Cardiac septum (tissue), 1 donor: ENCODE data around the gene PLIN3. TPM values are rescaled to one million over a fixed set of nuclear protein-coding genes. Genes with fewer than 3 reads are reported as not detected.
A peak's percentile ranks its signal among the peaks of the same experiment; 100 is the strongest.
"Not testable (repeated sequence)": the region's sequence is repeated elsewhere in the genome, so short reads cannot be mapped to it uniquely, and the experiment has no call there.

Experiments
- DNase-seq: peaks from one replicate; pipeline ENCODE4 v3.0.0-alpha.2; 2020; ENCODE audit warnings: low spot score
- intact Hi-C: fragments of 100-400 bp; cut with DNase I; formaldehyde crosslinking; loops from one replicate; pipeline ENCODE4 v1.14.0; 2022
- total RNA-seq: library from RNA; stranded (reverse); fragmentation: NEBNext Ultra II Directional; extraction: Animal tissue kit (Norgen Biotek cat#: 25700); gene quantifications from one replicate; pipeline ENCODE4 v1.2.1, GENCODE V29; 2021
- donor health status: DM: no; HTN: no; CAD: no.

The PLIN3 gene
- total RNA-seq, 1 donor from 2014 or later, result 21.7 TPM

DNA sequence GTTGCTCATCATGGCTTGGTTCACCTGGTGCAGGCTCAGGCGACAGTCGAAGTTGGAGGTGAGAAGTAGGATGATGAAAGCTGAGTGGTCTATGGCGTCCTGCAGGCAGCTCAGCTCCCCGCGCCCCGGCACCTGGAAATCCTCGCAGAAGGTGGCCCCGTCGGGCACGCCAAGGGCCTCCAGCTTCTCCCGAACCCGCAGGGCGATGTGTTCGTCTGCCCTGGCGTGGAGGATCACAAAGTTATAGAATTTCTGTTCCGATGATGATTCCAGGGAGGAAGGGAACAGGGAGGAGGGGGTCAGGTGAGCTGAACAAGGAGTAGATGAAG, 50.6 kb downstream of the PLIN3 start:
- intact Hi-C loops, result no loop called here
- no peak for DNase-seq

DNA sequence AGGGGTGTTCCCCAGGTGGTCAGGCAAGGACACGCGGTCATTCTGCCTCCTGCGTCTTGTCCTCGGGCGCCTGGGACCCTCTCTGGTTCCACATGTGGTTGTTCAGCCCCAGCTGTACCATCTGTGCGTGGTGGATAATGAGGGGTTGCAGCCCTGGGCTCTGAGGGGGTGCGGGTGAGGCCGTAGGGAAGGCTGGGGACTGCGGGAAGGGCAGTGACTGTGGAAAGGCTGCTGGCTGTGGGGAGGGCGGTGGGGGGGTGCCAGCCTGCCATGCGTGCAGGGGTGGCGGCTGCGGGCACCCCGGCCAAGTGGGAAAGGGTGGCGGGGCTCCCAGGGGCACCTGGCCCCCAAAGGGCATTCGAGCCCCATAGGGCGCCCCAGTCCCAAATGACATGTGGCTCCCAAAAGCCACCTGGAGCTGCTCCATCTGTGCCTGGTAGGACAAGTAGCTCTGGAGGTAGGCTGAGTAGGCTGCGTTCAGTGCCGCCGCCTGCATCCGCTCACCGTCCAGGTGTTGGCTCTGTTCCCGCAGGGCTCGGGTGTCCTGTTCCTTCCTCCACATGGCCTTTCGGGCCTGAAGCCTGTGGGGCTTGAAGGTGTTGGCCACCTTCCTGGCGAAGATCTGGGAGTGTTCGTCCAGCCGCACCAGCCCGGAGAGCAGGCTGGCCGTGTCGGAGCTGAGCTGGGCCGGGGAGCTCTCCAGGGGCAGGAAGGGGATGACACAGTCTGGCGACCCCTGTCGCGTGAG, 51.1 kb downstream of the PLIN3 start:
- intact Hi-C loops, result no loop called here
- no peak for DNase-seq

DNA sequence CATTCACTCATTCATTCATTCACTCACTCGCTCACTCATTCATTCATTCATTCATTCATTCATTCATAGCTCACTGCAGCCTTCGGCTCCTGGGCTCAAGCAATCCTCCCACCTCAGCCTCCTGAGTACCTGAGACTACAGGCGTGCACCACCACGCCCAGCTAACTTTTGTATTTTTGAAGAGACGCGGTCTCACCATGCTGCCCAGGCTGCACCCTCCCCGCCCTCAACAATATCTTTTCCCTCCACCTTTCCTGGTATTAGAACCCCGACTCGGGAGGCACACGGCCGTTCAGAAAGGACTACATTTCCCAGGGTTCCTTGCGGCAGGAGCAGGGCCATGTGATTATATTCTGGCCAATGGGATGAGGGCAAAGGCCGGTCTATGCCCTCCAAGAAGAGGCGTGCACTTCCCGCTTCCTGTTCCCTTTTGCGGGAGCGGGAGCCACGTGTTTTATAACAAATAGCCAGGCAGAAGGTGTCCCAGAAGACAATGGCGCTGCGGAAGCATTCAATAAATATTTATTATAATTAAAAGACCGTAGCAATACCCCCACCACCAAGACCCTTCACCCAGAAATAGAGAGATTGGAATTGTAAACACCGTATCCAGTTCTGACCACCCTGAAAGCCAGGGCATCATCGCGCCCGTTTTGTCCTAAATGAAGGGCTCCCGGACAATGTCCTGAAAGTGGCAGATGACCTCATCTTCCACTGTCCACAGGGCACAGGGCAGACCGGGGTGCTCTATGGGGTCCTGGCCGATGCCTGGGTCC, 51.9 kb downstream of the PLIN3 start:
- DNase-seq, result peak; percentile 94
- intact Hi-C loops, result no loop called here

DNA sequence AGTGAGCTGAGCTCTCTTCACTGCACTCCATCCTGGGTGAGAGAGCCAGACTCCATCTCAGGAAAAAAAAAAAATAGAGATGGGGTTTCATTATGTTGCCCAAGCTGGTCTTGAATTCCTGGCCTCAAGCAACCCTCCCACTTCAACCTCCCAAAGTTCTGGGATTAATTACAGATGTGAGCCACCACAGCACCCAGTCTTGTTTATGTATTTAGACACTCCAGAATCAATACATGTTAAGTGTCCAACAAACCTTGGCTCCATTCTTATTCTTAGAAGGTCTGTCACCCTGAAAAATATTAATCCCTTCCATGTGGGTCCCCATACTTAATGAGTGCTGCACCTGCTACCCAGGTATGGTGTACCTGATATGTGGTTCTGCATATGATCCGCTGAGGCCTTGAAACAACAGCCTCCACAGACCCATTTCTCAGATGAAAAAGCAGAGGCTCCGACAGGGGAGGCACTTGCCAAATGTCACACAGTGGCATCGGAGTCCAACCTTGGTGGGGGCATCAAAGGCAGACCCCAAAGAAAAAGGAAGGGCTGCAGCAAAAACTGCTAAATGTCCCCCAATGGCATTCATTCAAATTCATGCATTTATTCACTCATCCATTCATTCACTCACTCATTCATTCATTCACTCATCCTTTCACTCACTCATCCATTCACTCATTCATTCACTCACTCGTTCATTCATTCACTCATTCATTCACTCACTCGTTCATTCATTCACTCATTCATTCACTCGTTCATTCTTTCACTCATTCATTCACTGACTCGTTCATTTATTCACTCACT, 52.6 kb downstream of the PLIN3 start:
- intact Hi-C loops, result loop anchor here (5.0 kb wide), 2 partner anchors 52 to 97 kb away; partner anchors contain the start of gene PLIN3
- DNase-seq, result no peak

DNA sequence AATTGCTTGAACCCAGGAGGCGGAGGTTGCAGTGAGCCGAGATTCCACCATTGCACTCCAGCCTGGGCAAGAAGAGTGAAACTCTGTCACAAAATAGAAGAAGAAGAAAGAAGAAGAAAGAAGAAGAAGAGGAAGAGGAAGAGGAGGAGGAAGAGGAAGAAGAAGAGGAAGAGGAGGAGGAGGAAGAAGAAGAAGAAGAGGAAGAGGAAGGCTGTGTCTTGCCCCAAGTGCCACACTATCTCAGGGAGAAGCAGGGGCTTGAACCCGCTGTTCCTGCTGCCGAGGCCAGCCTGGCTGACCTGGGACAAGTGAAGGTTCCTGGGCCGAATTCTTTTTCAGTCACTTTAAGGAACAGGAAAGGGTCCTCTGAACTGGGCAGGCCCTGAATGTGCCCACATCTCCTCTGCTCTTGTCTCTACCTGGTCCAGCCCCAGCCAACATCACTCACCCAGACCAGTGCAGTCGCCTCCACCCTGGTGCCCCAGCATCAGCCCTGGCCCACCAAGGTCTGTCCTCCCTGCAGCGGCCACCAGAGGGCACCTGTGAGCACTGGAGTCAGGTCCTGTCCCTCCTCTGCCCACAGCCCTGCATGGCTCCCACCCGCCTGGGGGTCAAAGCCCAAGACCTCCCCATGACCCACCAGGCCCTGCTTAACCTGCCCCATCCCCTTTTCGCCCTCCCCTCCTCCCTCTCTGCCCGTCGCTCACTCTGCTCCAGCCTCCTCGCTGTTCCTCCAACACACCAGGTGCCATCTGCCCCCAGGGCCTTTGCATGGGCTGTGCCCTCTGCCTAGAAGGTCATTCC, 55.9 kb downstream of the PLIN3 start:
- peak; percentile 86 for DNase-seq
- intact Hi-C loops, result loop anchor here (2.0 to 5.0 kb wide), 3 partner anchors 56 to 219 kb away; partner anchors contain the start of gene PLIN3

DNA sequence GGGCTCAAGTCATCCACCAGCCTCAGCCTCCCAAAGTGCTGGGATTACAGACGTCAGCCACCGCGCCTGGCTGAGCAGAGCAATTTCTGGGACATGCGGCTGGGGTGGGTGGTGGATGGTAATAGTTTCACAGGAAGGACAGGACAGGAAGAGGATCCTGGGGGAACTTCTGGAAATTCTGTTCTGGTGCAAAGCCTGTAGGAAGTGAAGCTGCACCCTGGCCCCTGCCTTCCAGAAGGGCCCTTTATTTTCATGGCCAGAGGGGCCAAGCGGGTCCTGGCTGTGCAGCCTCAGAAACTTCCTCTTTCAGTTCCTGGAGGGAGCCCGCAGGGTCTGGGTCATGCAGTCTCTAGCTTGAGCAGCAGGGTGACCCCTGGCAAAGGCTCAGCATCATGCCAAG, 60.3 kb downstream of the PLIN3 start:
- DNase-seq, result no peak
- intact Hi-C loops, result no loop called here

DNA sequence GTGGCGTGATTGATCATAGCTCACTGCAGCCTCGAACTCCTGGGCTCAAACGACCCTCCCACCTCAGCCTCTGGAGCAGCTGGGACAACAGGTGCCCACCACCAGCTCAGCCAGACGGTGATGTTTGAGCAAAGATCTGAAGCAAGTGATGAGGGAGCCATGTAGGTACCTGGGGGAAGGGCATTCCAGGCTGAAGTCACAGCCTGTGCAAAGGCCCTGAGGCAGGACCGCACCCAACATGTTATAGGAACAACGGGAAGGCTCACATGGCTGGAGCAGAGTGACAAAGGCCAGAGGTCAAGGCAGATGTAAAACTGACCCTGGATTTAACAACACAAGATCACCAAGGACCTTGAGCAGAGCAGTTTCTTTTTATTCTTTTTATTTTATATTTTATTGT, 61.1 kb downstream of the PLIN3 start:
- intact Hi-C loops, result no loop called here
- DNase-seq, result no peak

DNA sequence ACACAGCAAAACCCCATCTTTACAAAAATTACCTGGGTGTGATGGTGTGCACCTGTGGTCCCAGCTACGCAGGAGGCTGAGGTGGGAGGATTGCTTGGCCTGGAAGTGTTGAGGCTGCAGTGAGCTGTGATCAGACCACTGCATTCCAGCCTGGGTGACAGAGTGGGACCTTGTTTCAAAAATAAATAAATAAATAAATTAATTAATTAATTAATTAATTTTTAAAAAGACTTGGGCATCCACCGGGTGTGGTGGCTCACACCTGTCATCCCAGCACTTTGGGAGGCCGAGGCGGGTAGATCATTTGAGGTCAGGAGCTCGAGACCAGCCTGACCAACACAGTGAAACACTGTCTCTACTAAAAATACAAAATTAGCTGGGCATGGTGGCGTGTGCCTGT, 62.3 kb downstream of the PLIN3 start:
- DNase-seq, intact Hi-C loops: not testable (repeated sequence)

DNA sequence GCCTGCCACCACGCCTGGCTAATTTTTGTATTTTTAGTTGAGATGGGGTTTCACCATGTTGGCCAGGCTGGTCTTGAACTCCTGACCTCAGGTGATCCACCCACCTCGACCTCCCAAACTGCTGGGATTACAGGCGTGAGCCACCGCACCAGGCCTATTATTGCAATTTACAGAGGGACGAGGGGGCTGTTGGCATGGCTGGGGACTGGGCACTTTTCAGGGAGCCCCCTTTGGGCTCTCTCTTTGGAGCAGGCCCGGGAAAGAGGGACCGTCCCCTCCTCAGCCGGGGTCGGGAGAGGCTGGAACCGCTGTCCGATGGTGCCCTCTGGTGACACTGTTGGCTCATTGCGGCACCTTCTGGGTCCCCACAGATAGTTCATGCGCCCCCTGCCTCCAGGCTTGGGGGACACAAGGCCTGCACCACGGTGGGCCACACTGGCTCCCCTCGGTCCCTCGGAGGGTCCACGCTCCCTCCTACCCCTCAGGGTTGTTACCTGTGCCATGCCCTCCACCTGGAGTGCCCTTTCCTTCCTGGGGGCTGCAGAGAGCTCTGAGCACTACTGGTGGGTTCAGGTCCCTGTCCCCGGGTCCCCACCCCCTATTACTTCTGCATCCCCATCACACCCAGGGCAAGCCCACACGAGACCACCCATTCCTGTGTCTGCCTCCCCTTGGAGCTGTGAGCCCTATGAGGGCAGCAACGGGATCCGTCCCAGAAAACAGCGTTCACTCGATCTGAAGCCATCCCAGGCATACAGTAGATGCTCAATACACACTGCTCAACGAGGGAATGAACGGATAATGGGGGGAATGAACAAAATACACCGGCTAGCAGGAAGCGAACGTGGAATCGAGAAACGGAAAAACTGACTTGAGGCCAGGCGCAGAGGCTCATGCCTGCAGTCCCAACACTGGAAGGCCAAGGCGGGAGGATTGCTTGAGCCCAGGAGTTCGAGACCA, 63.5 kb downstream of the PLIN3 start:
- intact Hi-C loops, result loop anchor here (1.0 kb wide), 1 partner anchor 71 kb away; no protein-coding TSS in a partner anchor

DNA sequence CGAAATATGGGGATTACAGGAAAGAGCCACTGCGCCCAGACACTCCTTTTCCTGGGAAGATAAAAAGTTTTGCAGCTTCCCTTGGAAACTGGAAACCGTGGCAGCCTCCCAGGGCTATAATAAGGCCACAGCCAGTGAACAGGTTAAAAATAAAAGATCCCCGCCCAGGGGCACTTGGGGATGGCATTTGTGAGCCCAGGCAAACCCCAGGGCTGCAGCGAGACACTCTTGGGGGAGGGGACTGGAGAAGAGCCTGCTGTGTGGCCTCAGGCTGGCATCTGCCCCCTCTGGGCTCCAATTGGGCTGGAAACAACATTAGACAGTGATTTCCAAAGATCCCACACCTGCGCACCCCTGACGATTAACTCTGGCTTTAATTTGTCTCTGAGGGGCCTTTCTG, 64.8 kb downstream of the PLIN3 start:
- intact Hi-C loops, result no loop called here
- DNase-seq, result peak; percentile 83

More for the DNA sequence above, 63.5 kb downstream of the PLIN3 start:
- DNase-seq, result no peak

DNA sequence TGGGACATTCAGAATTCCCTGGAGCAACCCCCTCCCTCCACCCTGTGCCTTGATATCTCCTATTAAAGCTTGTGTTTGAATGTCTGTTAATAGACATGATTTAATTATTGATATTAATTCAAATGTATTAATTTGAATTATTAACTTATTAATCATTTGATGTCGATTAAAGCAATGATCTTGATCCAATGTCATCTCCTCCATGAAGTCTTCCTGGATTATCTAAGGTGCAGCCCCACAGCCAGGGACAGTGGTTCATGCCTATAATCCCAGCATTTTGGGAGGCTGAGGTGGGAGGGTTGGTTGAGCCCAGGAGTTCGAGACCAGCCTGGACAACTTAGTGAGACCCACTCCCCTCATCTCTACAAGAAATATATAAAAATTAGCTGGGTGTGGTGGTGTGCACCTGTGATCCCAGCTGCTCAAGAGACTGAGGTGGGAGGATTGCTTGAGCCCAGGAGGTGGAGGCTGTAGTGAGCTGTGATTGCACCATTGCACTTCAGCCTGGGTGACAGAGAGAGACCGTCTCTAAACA, 66.3 kb downstream of the PLIN3 start:
- intact Hi-C loops, result no loop called here
- no peak for DNase-seq

DNA sequence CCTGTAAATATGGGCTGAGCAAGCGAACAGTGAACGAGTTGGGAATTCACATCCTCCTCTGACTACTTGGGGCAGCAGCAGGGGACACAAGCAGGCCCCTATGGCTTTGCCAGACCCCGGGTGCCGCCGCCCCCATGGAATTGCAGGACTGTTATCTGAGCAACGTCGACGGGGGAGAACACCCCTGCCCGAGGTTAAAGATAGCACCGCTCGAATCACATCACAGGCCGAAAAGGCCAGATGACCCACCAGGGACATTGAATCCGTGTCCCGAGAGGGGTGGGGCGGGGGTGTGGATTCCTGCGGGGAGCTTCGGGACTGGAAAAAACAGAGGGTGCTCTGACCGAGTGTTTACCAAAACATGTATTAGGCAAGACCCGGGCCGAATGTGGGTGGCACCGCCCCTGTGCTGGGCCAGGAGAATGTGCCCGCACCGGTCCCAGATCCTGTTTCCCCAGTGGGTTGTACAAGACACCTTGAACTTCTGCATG, 66.8 kb downstream of the PLIN3 start:
- intact Hi-C loops, result no loop called here

DNA sequence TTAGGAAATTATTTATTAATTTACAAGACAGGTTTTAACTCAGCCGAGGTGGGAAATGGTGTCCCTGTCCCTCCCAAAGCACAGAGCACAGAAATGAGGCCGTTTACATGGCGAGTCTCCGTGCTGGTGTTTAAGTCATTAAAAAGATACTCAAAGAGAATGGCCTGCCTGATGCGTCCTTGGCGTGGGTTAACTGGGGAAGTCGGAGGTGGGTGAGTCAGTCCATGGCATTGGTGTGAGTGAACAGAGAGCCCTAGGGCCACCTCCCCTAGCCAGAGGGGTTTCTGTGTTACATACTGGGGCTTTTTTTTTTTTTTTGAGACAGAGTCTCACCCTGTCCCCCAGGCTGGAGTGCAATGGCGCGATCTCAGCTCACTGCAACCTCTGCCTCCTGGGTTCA, 72.1 kb downstream of the PLIN3 start:
- intact Hi-C loops, result no loop called here
- DNase-seq, result no peak

More for the DNA sequence above, 66.8 kb downstream of the PLIN3 start:
- DNase-seq, result no peak

DNA sequence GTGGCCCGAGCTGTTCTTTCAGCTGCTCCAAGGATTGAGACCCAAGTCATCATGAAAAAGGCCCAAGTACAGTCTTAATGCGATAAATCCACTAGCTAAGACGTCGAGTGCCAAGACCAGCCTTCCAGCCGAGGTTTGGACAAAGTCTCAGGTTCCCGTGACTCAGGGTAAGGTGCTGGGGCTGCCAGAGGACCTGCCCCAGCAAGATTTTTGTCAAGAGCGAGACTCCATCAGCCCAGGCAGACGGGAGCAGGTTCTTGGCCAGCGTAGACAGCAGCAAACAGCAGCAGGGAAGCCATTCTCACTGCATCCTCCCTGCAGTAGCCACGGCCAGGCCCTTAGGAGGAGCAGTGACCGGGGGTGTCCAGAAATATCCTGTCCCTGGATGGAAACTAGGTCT, 72.5 kb downstream of the PLIN3 start:
- DNase-seq, result no peak
- intact Hi-C loops, result no loop called here

DNA sequence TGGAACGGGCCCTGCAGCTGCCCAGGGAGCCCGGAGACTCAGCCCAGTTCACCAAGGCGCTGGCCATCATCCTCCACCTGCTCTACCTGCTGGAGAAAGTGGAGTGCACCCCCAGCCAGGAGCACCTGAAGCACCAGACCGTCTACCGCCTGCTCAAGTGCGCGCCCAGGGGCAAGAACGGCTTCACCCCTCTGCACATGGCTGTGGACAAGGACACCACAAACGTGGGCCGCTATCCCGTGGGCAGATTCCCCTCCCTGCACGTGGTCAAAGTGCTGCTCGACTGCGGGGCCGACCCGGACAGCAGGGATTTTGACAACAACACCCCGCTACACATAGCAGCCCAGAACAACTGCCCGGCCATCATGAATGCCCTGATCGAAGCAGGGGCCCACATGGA, 74.2 kb downstream of the PLIN3 start:
- DNase-seq, intact Hi-C loops: not testable (repeated sequence)

DNA sequence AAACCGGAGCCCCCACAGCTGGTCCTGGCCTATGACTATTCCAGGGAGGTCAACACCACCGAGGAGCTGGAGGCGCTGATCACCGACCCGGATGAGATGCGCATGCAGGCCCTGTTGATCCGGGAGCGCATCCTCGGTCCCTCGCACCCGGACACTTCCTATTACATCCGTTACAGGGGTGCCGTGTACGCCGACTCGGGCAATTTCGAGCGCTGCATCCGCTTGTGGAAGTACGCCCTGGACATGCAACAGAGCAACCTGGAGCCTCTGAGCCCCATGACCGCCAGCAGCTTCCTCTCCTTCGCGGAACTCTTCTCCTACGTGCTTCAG, 74.6 kb downstream of the PLIN3 start:
- intact Hi-C loops, DNase-seq: not testable (repeated sequence)

DNA sequence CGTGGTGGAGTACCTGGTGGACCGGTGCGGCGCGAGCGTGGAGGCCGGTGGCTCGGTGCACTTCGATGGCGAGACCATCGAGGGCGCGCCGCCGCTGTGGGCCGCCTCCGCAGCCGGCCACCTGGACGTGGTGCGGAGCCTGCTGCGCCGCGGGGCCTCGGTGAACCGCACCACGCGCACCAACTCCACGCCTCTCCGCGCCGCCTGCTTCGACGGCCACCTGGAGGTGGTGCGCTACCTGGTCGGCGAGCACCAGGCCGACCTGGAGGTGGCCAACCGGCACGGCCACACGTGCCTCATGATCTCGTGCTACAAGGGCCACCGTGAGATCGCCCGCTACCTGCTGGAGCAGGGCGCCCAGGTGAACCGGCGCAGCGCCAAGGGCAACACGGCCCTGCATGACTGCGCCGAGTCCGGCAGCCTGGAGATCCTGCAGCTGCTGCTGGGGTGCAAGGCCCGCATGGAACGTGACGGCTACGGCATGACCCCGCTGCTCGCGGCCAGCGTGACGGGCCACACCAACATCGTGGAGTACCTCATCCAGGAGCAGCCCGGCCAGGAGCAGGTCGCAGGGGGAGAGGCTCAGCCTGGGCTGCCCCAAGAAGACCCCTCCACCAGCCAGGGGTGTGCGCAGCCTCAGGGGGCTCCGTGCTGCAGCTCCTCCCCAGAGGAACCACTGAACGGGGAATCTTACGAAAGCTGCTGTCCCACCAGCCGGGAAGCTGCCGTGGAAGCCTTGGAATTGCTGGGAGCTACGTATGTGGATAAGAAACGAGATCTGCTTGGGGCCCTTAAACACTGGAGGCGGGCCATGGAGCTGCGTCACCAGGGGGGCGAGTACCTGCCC, 75.2 kb downstream of the PLIN3 start:
- DNase-seq, intact Hi-C loops: not testable (repeated sequence)
